HEK293 (cell line): Measurements from ENCODE around the gene CADPS.

Experiments used
- CTCF ChIP-seq: fragments of 450-650 bp; formaldehyde crosslinking; IDR thresholded peaks from 2 replicates; pipeline ENCODE4 v1.5.1; 2016; ENCODE audit warnings: missing biosample characterization, missing genetic modification characterization
- ELK4 ChIP-seq: IDR thresholded peaks from 2 replicates; pipeline ENCODE4 v1.6.1; 2011; ENCODE audit warnings: mild to moderate bottlenecking, low read depth, low read length, borderline replicate concordance
- KLF16 ChIP-seq: fragments of 450-650 bp; formaldehyde crosslinking; IDR thresholded peaks from 2 replicates; pipeline ENCODE4 v1.5.1; 2017; ENCODE audit warnings: missing biosample characterization, missing genetic modification characterization
- ZBTB17 ChIP-seq: fragments of 450-650 bp; formaldehyde crosslinking; IDR thresholded peaks from 2 replicates; pipeline ENCODE4 v1.5.1; 2016; ENCODE audit warnings: missing biosample characterization, missing genetic modification characterization
- ZBTB7A ChIP-seq: fragments of 450-650 bp; formaldehyde crosslinking; IDR thresholded peaks from 2 replicates; pipeline ENCODE4 v1.5.1; 2016; ENCODE audit warnings: low read depth, missing biosample characterization, missing genetic modification characterization
- ZNF138 ChIP-seq: fragments of 450-650 bp; formaldehyde crosslinking; IDR thresholded peaks from 2 replicates; pipeline ENCODE4 v1.5.1; 2016; ENCODE audit warnings: missing biosample characterization, missing genetic modification characterization, borderline replicate concordance
- ZNF302 ChIP-seq: fragments of 450-650 bp; formaldehyde crosslinking; IDR thresholded peaks from 2 replicates; pipeline ENCODE4 v1.5.1; 2016; ENCODE audit warnings: missing biosample characterization, missing genetic modification characterization, low read depth
- ZNF514 ChIP-seq: fragments of 450-650 bp; formaldehyde crosslinking; IDR thresholded peaks from 2 replicates; pipeline ENCODE4 v1.5.1; 2016; ENCODE audit warnings: missing biosample characterization, missing genetic modification characterization
- ZNF704 ChIP-seq: fragments of 450-650 bp; formaldehyde crosslinking; IDR thresholded peaks from 2 replicates; pipeline ENCODE4 v1.5.1; 2016; ENCODE audit warnings: missing biosample characterization, missing genetic modification characterization
- ZNF747 ChIP-seq: fragments of 450-650 bp; formaldehyde crosslinking; IDR thresholded peaks from 2 replicates; pipeline ENCODE4 v1.5.1; 2016; ENCODE audit warnings: missing biosample characterization, missing genetic modification characterization

GRCh38 chr3:62803276-62803675, 71.9 kb downstream of the CADPS start:
- TF ChIP-seq ZBTB17 (tag by site-specific recombination) (no peak), ZBTB7A (no peak), CTCF (tag by site-specific recombination) (no peak), ZNF302 (tag by site-specific recombination) (no peak), ZNF704 (tag by site-specific recombination) (no peak), ZNF514 (no peak), ZNF138 (tag by site-specific recombination) (no peak), KLF16 (tag by site-specific recombination) (no peak), ZNF747 (tag by site-specific recombination) (no peak), ELK4 (no peak)
